OCI-M2 (cell line): ENCODE data around the gene TEN1.

Source experiments
- DNase-seq: peaks from one replicate; lab custom pipeline; 2025; ENCODE audit not compliant: unreplicated experiment; lab: John Stamatoyannopoulos, UW

Gene TEN1

GRCh38 chr17:76005263-76006149 lies 26.5 kb downstream of the TEN1 start:
- no peak for DNase-seq

GRCh38 chr17:76007131-76007849 lies 28.2 kb downstream of the TEN1 start:
- no peak for DNase-seq

GRCh38 chr17:76007850-76008165 lies 28.8 kb downstream of the TEN1 start:
- DNase-seq = no peak

GRCh38 chr17:76008208-76008607 lies 29.2 kb downstream of the TEN1 start:
- DNase-seq = no peak

- no peak for DNase-seq
These were observed 29.8 kb downstream of the TEN1 start for GRCh38 chr17:76008630-76009425.

- no peak for DNase-seq
These were observed 30.4 kb downstream of the TEN1 start for GRCh38 chr17:76009447-76009846.

GRCh38 chr17:76009969-76010661 lies 31.1 kb downstream of the TEN1 start:
- no peak for DNase-seq

- DNase-seq = no peak
These were observed 32.9 kb downstream of the TEN1 start for GRCh38 chr17:76011951-76012350.

- DNase-seq = no peak
These were observed 34.4 kb downstream of the TEN1 start for GRCh38 chr17:76013377-76013932.

GRCh38 chr17:76014100-76014924 lies 35.3 kb downstream of the TEN1 start:
- peak; percentile 31 for DNase-seq

GRCh38 chr17:76014925-76015261 lies 35.9 kb downstream of the TEN1 start:
- DNase-seq = no peak

- DNase-seq = no peak
These were observed 38.7 kb downstream of the TEN1 start for GRCh38 chr17:76017481-76018339.

GRCh38 chr17:76018340-76018680 lies 39.3 kb downstream of the TEN1 start:
- no peak for DNase-seq

- DNase-seq = no peak
These were observed 39.8 kb downstream of the TEN1 start for GRCh38 chr17:76018801-76019200.

- no peak for DNase-seq
These were observed 40.9 kb downstream of the TEN1 start for GRCh38 chr17:76019833-76020467.

GRCh38 chr17:76022285-76022684 lies 43.2 kb downstream of the TEN1 start:
- DNase-seq = no peak

GRCh38 chr17:76022973-76023899 lies 44.2 kb downstream of the TEN1 start:
- DNase-seq = no peak

- no peak for DNase-seq
These were observed 44.8 kb downstream of the TEN1 start for GRCh38 chr17:76023900-76024237.
